NCI-H1105 (cell line): ENCODE measurements around the gene ZIC5.

ENCODE experiments used
- DNase-seq: peaks from one replicate; lab custom pipeline; 2025; lab: John Stamatoyannopoulos, UW

The ZIC5 gene

DNA sequence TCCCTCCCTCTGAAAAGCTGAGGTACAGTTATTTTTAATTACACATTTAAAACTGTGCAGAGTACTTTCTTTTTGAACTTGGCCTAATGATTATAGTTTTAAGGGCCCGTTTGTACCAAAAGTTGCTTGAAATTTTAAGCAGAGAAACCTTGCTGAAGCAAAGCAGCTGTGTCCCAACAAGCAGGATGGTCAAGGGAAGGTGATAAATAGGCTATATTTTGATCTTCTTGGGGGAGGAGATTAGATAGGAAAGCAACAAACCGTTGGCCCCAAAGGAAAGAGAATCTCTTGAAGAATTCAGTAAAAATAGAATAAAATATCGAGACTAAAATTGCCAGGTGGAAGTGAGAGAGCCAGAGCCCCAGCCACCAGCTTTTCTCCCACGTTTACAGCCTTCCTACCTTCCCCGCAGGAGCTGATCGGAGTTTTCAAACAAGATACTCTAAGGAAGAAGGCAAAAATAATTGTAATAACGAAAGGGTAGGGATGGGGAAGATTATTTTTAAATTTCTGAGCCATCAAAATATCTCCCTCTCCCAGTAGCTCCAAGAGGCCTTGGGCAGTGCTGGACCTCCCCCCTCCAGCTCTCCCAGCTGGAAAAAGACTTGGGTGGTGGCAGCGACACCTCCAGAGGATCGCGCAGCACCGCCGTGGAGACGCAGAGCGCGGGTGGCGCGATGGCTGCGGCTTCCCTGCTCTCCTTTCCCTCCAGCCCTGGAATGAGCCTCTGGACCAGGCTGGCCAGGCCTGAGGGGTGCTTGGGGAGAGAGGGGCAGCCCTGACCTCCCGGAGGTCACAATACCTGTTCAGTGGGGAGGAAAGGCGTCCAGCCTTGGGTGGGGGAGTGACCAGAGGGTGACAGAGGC is 15.8 kb upstream of the ZIC5 start:
- no peak for DNase-seq

DNA sequence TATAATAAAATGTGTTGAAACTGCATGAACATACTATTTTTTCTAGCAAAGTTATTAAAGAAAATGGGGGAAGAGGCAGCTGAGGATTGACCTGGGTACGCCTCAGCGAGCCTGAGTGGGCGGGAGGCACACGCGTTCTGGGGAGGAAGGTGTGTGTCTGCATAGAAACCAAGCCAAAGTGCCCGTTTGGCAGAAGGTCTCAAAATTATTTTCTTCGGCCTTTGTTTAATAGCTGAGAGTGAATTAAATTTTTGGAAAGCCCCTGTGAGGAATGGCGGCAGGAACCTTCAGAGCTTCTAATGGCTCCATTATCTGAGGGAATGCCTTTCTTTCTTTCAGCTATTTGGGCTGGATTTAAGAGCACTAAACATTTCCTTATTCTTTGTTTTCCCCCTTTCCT is 15.2 kb upstream of the ZIC5 start:
- no peak for DNase-seq

DNA sequence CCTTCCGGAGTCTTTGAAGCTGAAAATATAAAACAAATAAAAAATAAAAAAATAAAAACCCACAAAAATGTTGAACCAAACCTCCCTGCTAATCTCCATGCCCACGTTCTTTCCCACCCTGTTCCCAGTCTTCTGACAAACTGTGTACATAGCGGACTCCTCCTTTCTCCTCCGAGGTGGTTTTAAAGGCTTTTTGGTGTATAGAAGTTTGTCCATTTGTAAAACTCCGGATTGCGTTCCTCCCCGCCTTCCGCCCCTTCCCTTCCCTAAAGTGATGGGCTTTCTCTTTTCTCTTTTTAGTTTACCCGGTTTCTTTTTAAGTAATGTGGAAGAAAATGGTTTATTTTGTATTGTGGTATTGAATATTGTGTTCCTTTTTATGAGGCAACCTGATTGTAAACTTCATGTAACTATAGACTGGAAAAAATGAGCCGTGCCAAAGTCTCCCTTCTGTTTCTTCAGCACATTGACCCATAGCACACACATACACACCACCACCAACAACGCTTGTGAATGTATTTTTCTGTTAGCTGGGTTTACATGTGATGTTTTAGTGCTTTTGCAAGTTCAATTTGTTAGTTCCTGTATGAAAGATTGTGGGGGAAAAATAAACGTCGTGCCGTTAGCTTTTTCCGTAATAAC is 14.4 kb upstream of the ZIC5 start:
- no peak for DNase-seq

DNA sequence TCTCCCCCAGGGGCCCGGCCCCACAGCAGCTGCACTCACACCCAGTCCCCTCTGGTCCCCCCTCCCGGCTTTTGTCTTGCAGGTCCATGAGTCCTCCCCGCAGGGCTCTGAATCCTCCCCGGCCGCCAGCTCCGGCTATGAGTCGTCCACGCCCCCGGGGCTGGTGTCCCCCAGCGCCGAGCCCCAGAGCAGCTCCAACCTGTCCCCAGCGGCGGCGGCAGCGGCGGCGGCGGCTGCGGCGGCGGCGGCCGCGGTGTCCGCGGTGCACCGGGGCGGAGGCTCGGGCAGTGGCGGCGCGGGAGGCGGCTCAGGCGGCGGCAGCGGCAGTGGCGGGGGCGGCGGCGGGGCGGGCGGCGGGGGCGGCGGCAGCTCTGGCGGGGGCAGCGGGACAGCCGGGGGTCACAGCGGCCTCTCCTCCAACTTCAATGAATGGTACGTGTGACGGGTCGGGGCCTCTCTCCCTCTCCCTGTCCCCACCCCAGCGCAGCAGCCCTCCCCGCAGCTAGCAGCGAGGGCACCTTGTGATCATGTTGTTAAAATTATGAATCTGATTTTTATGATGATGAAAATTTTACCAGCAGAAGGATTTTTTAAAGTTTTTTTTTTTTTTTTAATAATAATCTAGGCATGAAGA is 13.8 kb upstream of the ZIC5 start:
- DNase-seq: no peak

DNA sequence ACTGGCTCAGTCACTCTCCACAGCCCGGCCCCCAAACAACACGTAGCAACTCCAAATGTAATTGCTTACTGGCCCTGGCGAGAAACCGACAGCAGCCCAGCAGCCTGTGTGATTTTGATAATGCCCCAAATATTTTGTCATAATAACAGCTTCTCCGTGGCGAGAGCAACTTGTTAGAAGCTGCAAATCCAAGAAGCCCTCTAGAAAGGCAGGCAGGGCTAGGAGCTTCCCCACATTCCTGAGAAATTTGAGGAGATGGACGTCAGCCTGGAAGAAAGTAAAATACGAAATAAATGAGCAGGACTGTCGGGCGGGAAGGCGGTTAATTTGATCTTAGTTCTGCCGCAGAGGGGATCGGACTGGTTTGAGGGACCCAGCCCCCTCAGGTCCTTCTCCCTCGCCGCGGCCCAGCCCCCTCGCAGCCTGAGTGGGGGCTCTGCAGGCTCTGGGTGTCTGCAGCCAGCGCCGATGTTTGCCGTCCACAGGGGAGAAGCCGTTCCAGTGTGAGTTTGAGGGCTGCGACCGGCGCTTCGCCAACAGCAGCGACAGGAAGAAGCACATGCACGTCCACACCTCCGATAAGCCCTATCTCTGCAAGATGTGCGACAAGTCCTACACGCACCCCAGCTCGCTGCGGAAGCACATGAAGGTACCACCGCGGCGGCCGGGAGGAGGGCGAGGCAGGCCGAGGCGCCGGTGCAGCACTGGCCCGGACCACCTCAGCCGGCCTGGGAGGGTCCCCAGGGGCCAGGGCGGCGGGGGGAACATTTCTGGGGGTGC is 13.1 kb upstream of the ZIC5 start:
- no peak for DNase-seq

DNA sequence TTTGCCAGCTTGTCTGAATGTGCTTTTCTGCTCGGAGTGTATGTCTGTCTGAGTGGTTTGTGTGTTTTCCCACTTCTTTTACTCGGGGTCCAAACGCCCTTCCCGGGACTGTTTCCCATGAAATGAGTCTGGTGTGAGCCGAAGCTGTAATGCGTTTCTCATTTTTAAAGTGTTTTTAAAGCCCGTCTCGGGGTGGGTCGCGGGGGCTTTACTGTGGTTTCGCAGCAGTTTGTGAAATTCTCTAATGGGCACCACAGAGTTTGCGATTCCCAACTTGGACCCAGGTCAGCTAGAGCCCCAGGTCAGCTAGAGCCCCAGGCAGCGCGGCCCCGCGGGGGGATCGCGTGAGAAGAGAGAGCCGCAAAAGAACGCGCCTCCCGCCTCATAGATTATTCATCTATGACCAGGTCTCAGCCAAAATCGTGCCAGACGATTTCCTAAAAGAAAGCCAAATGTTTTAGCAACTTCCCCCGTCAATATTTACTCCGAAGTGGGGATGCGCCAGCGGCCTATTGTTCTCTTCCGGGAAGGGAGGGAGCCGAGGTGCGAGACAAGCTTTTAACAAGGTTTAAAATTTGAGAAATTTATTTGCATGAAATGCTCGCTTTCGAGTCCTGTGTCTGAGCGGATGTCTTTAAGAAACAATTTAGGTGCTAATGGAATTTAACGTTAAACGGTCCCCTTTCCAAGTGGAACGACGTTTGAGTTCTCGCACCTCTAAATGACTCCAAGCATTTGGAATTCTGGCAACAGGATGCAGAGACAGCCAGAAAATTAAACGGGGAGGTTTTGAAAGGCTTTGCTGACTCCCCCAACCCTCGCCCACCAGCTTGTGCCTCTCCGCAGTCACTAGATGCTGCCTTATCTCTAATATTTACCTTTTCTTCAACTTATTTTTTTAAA is 12.2 kb upstream of the ZIC5 start:
- DNase-seq: no peak

DNA sequence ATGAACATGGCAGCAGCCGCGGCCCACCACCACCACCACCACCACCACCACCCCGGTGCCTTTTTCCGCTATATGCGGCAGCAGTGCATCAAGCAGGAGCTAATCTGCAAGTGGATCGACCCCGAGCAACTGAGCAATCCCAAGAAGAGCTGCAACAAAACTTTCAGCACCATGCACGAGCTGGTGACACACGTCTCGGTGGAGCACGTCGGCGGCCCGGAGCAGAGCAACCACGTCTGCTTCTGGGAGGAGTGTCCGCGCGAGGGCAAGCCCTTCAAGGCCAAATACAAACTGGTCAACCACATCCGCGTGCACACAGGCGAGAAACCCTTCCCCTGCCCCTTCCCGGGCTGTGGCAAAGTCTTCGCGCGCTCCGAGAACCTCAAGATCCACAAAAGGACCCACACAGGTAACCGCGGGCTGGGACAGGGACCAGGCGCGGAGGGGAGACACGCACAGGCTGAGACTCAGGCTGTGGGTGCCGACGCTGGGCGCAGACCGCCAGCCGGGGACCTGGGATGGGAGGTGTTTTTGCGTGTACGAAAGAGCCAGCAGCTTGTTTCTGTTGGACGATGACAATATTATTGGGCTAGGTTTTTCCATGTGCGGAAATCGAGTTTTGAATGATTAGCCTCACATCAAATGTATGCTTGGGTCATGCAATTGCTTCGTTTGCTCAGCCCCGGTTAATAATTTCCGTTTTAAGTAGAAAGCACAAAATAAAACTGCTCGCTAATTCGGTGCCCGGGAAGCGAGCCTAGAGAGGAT is 11.3 kb upstream of the ZIC5 start:
- no peak for DNase-seq

DNA sequence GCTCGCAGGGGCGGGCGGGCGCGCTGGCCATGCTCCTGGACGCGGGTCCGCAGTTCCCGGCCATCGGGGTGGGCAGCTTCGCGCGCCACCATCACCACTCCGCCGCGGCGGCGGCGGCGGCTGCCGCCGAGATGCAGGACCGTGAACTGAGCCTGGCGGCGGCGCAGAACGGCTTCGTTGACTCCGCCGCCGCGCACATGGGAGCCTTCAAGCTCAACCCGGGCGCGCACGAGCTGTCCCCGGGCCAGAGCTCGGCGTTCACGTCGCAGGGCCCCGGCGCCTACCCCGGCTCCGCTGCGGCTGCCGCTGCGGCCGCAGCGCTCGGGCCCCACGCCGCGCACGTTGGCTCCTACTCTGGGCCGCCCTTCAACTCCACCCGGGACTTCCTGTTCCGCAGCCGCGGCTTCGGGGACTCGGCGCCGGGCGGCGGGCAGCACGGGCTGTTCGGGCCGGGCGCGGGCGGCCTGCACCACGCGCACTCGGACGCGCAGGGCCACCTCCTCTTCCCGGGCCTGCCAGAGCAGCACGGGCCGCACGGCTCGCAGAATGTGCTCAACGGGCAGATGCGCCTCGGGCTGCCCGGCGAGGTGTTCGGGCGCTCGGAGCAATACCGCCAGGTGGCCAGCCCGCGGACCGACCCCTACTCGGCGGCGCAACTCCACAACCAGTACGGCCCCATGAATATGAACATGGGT is 10.6 kb upstream of the ZIC5 start:
- no peak for DNase-seq

DNA sequence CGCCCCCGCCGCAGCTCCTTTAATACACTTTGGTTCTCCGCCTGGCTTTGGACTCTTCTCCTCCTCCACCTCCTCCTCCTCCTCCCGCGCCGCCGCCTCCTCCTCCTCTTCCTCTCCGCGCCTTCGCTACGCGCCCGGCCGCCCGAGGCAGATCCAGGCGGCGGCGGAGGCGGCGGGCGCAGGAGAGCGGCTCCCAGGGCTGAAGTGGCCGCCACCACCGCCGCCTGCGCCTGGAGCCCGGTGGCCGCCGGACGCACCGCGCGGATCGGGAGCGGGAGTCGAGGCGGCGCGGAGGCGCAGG is 10.1 kb upstream of the ZIC5 start, which contains the start of gene ZIC2:
TSS of gene ZIC2 (plus strand) at position 50 of the 301 bp plus-strand sequence. CDS start 281 bp downstream, outside the sequence.
- DNase-seq: no peak

DNA sequence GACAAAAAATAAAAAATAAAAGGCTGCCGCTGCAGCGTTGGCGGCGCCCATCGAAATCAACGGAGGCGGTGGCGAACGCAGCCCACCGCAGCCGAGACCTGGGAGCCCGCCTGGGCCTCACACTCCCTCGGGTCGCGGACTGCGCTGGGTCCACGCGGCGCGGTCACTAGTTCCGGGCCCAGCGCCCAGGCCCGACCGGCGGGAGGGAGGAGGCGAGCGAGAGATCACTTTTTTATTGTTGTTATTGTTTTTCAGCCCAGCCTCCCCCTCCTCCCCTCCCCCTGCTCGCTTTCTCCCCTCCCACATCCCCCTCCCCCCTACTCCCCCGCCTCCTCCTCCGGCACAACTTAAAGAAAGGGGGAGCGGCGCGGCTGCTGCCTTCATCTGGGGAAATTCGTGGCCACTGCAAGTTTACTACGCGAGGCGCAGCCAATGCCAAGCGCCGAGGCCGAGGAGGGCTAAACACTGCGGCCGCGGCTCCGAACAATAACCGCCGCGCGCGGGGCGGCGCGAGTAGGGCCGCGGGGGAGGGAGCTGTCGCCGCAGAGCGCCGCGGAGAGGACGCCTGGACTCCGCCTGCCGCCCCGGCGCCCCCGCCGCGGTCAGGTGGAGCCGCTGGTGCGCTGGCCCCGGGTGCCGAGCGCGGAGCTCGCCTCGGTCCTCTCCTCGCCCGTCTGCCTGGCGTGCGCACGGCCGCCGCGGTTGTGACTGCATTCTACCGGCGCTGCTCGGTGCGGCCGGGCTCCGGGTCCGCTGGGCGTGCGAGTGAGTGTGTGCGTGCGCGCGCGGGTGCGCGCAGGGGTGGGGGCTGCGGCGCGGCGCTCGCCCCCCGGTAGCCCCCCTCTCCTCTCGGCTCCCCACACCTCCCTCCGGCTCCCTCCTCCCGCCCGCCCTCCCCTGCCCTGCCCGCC is 9.5 kb upstream of the ZIC5 start:
- no peak for DNase-seq

DNA sequence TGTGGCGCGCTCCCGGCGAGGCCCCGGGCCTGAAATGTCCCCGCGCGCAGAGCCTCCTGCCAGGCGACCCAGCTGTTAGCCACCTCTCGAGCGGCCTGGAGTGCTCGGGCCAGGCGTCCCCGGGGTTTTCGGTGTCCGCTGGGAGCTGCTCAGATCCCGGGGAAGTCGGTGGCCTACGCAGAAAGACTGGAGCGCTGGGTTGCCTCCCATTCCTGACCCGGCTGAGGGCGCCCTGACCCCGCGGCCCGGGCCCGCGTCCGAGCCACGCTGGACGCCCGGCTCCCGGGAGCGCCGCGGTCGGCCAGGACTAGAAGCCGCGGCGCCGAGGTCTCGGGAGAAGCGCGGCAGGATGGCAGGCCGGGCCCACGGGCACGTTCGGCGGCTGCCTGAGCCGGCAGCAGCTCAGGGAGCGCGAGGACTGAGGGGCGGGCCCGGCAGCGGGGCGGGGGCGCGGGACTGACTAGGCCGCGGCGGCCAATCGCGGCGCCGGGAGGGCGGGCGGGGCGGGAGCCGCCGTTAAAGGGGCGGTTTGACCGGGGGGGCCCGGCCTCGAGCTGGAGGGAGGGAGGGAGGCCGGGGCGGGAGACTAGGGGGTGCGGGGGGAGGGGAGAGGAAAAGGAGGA is 8.7 kb upstream of the ZIC5 start:
- DNase-seq: peak; percentile 59

DNA sequence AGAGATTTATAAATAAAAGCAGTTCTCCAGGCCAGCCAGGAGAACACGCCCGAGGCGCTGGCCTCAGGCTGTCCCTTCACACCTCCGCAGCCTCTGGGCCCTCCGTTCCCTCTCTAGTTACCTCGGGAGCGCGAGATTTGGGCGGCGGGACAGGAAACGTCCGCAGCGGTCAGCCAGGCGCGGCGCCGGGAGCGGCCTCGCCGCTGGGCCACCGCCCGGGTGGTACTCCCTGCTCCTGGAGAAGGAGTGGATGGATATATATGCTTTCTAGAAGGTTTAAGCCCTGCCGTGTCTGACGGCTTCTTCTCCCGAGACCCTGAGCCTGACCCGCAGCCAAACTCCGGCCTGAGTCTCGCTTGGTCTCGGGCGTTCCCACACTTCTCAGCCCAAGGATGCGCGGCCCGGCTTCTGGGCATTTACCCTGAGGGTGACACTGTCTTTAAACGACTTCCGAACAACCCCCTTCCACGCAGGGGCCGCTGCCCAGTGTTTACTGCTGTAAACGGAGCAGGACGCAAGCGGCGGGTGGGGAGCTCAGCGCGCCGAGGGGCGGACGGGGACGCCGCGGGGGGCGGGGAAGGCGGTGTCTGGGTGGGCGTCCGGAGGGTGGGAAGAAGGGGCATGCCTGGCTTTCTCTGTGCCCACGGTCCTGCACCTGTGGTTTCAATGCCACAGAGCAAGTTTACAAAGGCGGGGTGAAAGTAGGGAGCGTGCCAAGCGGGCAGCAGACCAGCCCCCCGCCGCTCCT is 8.1 kb upstream of the ZIC5 start:
- no peak for DNase-seq

DNA sequence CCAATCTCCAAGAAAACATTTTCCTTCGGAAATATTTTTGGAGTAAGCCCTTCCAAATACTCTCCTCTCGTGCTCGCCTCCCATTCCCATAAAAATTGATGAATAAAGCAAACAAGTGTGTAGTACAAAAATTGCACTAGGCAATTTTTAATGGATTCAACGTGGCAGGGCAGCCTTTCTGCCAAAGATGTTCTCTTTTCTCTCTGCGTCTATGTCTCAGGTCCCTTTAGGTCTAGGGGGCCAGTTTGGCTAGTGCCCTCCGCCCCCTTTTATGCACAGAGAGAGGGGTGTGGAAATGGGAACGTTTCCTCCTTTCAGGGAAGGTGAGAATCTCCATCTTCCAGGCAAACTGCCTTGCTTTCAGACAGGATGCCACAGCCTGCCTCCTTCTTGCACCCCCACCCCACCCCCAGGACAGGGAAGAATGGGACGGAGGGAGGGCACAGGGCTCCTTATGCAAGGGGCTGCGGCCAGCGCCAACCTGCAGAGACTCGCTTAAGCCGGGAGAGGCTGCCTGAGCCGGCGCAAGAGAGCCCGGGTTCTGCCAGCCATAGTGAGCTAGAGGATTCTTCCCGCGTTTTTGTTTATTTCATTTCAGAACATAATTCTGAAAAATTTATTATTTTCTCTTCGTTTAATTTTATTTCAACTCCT is 7.4 kb upstream of the ZIC5 start:
- DNase-seq: no peak

DNA sequence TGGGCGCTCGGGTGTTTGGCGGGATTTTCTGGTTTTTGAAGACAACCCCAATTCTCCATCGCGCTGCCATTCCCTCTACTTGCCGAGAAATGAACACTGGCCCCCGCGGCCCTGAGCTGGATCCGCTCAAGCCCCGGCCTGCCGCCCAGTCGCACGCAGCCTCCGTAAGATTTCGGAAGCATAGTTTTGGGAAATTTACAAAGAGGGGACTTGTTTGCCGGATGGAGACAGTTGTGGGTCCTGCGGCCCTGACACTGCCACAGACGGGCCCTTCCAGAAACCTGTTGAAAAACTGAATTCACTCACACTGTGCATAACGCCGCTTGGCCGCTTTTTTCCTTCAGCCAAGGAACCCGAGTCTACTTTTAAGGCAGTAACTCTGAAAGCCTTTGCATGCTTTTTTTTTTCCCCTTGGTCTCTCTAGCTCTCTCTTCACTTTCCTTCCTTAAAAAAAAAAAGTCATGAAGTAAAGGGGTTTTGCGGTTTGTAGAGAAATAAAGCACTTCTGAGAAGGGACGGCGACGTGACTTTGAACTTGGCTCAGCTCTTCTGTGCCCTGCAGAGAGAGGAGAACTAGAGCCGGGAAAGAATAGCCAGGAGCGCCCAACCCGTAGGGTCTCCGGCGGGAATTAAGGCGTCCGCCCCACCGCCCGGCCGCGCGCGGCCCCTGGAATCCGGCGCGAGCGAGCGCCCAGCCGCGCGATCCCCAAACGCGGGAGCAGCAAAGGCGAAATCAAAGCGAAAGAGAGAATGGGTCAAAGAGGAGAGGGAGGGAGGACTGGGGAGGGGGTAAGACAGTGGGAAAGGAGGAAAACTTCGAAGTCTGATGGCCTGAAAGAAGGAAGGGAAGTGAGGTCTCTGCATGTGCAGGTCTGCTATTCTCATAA is 6.6 kb upstream of the ZIC5 start:
- DNase-seq: no peak

DNA sequence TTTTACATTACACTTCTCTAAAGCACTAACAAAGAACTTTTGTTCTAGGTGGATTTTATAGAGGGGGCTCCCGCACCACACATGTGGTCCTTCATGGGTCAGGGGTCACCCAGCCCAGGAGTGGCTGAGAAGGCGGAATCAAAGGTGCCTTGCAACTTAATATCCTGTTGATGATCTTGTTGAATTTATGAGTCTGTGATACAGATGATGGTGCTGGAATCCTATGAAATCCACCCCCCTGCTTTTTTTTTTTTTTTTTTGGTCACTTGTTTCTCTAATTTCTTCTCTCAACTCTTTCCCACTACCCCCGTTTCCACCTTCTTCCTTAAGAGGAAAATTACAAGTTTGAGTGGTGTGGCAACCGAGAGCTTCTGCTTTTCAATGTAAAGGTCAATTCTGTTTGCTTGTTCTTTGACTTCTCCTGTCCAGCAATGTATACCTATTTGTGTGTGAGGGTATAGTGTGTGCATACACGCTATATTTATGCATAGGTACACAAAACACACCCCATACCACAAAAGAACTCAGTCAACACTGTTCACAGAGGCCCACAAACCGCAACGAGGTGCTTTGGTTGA is 5.9 kb upstream of the ZIC5 start:
- DNase-seq: no peak

DNA sequence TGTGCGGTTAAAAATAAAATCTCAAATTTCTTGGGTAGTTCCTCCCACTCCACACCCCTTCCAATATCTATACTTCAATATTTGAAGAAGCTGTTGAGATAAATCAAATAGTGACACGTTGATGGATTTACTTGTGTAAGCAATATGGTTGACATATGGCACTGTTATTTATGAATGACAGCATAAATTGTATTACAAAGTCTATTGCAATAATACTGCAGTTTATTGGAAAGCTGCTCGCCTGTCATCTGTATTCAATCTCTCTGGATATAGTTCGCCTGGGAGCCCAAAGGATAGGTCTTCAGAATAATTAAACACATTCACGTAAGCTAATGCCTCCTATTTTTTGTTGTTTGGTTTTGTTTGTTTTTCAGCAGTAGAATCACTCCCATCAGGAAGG is 5.0 kb upstream of the ZIC5 start:
- no peak for DNase-seq
